Transverse colon (tissue), 4 donors: ENCODE data around the gene IL17RB. TPM values are rescaled to one million over a fixed set of nuclear protein-coding genes. Genes with fewer than 3 reads are reported as not detected.

ENCODE experiments used
- DNase-seq: peaks from one replicate; pipeline ENCODE4 v3.0.0-alpha.2; 2019
- H3K27ac ChIP-seq, 4 donors: fragments of 200-600 bp; sonication (generic); 2 replicates each; pipeline ENCODE4 v1.5.1; 2016 to 2018; ENCODE audit warnings: inconsistent platforms in 4 of 4
- H3K27me3 ChIP-seq: fragments of 200-600 bp; sonication (generic); 2 replicates; pipeline ENCODE4 v1.5.1; 2017; ENCODE audit warnings: inconsistent platforms
- H3K36me3 ChIP-seq, 4 donors: fragments of 200-600 bp; sonication (generic); 2 replicates each; pipeline ENCODE4 v1.5.1; 2017 to 2019; ENCODE audit warnings: inconsistent platforms in 4 of 4
- H3K4me1 ChIP-seq, 4 donors: fragments of 200-600 bp; sonication (generic); 2 replicates each; pipeline ENCODE4 v1.5.1; 2017 to 2020; ENCODE audit warnings: inconsistent platforms in 4 of 4
- H3K4me3 ChIP-seq, 4 donors: fragments of 200-600 bp; sonication (generic); 1 replicate in 1 of 4; 2 replicates in 3 of 4; pipeline versions ENCODE4 v1.5.1 to v1.6.1; 2017 to 2019; ENCODE audit warnings: inconsistent platforms in 4 of 4
- H3K9me3 ChIP-seq, 2 donors: fragments of 200-600 bp; sonication (generic); 2 replicates each; pipeline ENCODE4 v1.5.1; 2017 to 2019; ENCODE audit warnings: inconsistent platforms in 2 of 2
- EP300 ChIP-seq: sonication (generic); formaldehyde crosslinking; IDR thresholded peaks from one replicate; pipeline ENCODE4 v1.6.1; 2017; ENCODE audit warnings: antibody characterized with exemption, low read depth
- POLR2A ChIP-seq: fragments of 450-650 bp; IDR thresholded peaks from one replicate; pipeline ENCODE4 v1.6.1; 2016; ENCODE audit warnings: antibody characterized with exemption, mild to moderate bottlenecking, moderate library complexity
- POLR2AphosphoS5 ChIP-seq, 3 donors: sonication (generic); formaldehyde crosslinking; IDR thresholded peaks; one replicate each; pipeline ENCODE4 v1.6.1; 2016; ENCODE audit warnings: antibody characterized with exemption in 3 of 3
- WGBS, 2 donors: methylation state at CpG; one replicate each; pipeline ENCODE4 v1.1.5; 2018; ENCODE audit warnings: low coverage in 1 of 2; 5-methylcytosine and 5-hydroxymethylcytosine counted together
- in situ Hi-C, 4 donors: fragments of 200-750 bp; cut with MboI; loops; one replicate each; pipeline versions ENCODE4 v1.15.0 to v1.15.1; 2017; ENCODE audit warnings: low sequenced_read_pairs in 3 of 4, low pct_ligation_motif_present in 1 of 4, low pct_unique_long_range_greater_than_20kb in 1 of 4
- intact Hi-C: fragments of 100-400 bp; cut with DNase I; formaldehyde crosslinking; loops from one replicate; pipeline ENCODE4 v1.15.1; 2023; ENCODE audit warnings: low total_unique reads
- total RNA-seq, 4 donors: library from RNA; depleted of rRNA; stranded (reverse); fragments of >200 nt; gene quantifications; one replicate each; pipeline ENCODE4 v1.1.0, GENCODE V29; 2016
- TF ChIP-seq, protein P1 (sequence below), 5 experiments: fragments of 200-600 bp in 3 of 5; fragments of 450-650 bp in 2 of 5; sonication (generic) in 3 of 5; IDR thresholded peaks; 1 replicate in 2 of 5; 2 replicates in 3 of 5; pipeline ENCODE4 v1.5.1; 2016 to 2017; ENCODE audit warnings: antibody characterized with exemption in 5 of 5, inconsistent platforms in 3 of 5, mild to moderate bottlenecking in 2 of 5, moderate library complexity in 1 of 5

IL17RB gene
- total RNA-seq, 4 donors from 2014 or later = 26.0 to 36.5 (median 32.8) TPM; not detected in 1

DNA sequence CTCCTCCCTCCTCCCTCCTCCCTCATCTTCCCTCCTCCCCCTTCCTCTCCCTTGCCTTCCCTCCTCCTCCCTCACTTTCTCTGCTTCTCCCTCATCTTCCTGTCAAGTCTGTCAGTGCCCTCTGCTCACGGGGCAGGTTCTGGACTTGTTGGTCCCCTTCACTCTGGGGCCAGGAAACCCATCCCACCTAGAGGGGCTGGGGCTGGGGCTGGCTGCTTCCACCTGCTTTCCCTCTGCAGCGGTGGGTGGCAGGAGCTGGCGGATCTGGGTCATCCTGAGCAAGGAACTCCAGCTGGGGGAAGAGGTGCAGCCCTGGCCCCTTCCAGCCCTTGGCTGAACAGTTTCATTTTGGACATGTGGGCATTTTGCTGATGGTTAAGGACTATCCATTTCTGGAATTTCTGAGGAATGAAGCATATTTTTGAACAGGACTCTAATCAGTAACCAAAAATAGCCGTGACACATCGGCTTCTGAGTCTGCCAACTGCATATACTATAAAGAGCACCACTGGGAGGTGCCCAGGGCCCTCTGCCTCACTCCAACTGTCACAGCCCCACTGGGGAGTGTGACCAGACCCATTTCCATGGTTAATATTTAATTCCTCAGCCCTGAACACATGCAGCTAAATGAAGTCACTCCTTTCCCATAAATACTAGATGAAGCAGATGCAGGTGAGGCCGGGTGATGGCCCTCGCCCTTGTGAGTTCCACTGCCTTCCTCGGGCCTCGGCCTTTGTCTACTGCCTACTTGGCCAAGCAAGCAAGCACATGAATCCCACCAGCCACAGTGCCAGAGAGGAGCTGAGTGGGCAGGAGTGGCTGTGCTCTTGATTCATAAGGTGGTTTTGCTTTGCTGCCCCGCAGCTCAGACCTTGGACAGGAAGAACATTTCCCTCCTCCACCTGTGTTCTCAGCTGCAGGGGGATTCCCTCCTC, 39.9 kb upstream of the IL17RB start:
- in situ Hi-C loops (no loop called here), intact Hi-C loops (no loop called here)
- Histone ChIP-seq H3K9me3 (no peaks in the 10 kb centered on the region), H3K4me1 (peaks cover 0 to 14% (median 12%) of the 10 kb centered on the region in 4 donors), H3K27ac (peak overlapping the region in 3 of 4 donors; percentile 19 to 65 (median 42)), H3K27me3 (no peaks in the 10 kb centered on the region), H3K36me3 (no peaks in the 10 kb centered on the region), H3K4me3 (no peak overlapping the region)
- TF ChIP-seq POLR2AphosphoS5 (IDR thresholded peaks at IDR 0.05) (peak in 1 of 3 donors; percentile 27), EP300 (no peak), POLR2A (peak; percentile 22)
- TF ChIP-seq, protein P1, sequence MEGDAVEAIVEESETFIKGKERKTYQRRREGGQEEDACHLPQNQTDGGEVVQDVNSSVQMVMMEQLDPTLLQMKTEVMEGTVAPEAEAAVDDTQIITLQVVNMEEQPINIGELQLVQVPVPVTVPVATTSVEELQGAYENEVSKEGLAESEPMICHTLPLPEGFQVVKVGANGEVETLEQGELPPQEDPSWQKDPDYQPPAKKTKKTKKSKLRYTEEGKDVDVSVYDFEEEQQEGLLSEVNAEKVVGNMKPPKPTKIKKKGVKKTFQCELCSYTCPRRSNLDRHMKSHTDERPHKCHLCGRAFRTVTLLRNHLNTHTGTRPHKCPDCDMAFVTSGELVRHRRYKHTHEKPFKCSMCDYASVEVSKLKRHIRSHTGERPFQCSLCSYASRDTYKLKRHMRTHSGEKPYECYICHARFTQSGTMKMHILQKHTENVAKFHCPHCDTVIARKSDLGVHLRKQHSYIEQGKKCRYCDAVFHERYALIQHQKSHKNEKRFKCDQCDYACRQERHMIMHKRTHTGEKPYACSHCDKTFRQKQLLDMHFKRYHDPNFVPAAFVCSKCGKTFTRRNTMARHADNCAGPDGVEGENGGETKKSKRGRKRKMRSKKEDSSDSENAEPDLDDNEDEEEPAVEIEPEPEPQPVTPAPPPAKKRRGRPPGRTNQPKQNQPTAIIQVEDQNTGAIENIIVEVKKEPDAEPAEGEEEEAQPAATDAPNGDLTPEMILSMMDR (IDR thresholded peaks at IDR 0.05) = no peak
- WGBS, 2 donors = 43 to 63% methylated on average over 4 to 10 of the region's 10 CpGs
- peak; percentile 65 for DNase-seq

DNA sequence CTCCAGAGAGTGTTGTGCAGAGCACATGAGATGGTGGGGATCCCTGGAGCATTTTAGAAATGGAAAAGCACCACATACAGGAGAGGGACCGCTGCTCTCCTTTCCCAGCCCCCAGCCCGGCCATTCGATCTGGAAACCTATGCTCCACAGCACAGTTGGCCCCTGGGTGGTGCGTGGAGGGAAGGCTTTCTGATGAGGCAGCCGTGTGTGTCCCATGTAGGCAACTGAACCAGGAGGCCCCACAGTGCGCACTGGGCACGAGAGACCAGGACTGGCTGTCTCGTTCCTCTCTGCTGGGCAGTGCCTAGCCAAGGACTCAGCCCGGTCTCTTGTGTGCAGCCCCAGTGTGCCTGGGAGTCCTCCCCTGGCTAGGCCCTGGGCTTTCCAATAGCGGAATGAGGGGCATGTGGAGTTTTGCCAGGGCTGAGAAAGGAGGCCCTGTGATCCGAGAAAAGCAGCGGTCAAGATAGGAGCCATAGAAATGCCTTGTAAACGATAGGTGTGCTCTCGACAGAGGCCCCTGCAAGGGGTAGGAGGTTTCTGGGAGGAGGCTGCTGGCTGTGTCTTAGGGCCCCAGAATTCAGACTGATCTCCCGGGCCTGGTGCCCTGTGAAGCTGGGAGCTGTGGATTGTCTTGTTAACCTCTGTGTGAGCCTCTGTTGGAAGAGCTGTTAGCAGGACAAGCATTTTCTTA, 39.1 kb upstream of the IL17RB start:
- H3K27ac ChIP-seq = peak overlapping the region in 3 of 4 donors; percentile 13 to 65 (median 19)
- H3K27me3 ChIP-seq = no peaks in the 10 kb centered on the region
- 78% methylated on average over 15 of the region's 15 CpGs; no CpG with 5 or more reads in 1 of the 2 donors for WGBS, 2 donors
- TF ChIP-seq POLR2AphosphoS5 (IDR thresholded peaks at IDR 0.05) (no peak), POLR2A (no peak), EP300 (no peak)
- TF ChIP-seq, protein P1 (IDR thresholded peaks at IDR 0.05) = no peak
- no peak for DNase-seq
- no peaks in the 10 kb centered on the region for H3K9me3 ChIP-seq
- no peak overlapping the region for H3K4me3 ChIP-seq
- in situ Hi-C loops = no loop called here
- no peaks in the 10 kb centered on the region for H3K36me3 ChIP-seq
- intact Hi-C loops = no loop called here
- H3K4me1 ChIP-seq = peaks cover 0 to 14% (median 12%) of the 10 kb centered on the region in 4 donors

DNA sequence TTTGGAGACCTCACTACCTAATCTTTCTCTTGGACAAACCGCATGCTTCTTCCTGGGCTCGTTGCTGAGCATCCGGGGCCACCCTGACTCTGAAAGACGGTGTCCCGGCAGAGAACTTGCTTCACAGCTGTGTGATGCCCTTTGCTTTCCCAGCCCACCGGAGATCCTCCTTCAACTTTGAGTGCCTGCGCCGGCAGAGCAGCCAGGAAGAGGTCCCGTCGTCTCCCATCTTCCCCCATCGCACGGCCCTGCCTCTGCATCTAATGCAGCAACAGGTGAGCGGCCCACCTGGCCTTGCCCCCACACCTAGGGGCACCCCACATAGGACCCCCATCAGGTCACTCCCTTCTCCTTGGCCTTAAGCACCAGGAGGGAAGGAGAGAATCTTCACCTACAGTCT, 37.9 kb upstream of the IL17RB start:
- in situ Hi-C loops (no loop called here), intact Hi-C loops (no loop called here)
- WGBS, 2 donors = 87 to 95% methylated on average over 3 to 13 of the region's 13 CpGs
- Histone ChIP-seq H3K27me3 (no peaks in the 10 kb centered on the region), H3K36me3 (no peaks in the 10 kb centered on the region), H3K4me3 (no peak overlapping the region), H3K9me3 (no peaks in the 10 kb centered on the region), H3K4me1 (peaks cover 0 to 14% (median 12%) of the 10 kb centered on the region in 4 donors), H3K27ac (no peak overlapping the region)
- DNase-seq = no peak
- TF ChIP-seq EP300 = no peak
- no peak for TF ChIP-seq POLR2AphosphoS5 (IDR thresholded peaks at IDR 0.05)
- TF ChIP-seq POLR2A = no peak
- TF ChIP-seq, protein P1 (IDR thresholded peaks at IDR 0.05) = no peak

DNA sequence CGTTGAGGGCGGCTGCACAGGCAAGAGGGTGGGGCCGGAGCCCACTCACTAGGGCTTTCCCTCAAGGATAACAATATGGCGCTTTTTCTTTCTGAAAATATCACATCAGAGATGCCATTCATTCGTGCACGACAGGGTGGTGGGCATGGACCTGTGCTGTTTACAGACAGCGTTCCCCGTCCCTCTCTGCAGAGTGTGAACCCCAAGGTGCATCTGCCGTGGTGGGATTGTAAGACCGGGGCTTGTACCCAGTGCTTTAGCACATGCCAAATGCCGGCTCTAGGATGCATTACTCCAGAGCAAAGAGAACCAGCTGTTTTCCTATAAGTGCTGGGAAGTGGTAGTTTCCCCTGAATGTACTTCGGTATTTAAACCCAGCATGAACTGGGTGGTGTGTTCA, 37.1 kb upstream of the IL17RB start:
- TF ChIP-seq POLR2AphosphoS5 (IDR thresholded peaks at IDR 0.05) (no peak), POLR2A (no peak), EP300 (no peak)
- TF ChIP-seq, protein P1 (IDR thresholded peaks at IDR 0.05) = no peak
- Histone ChIP-seq H3K27me3 (no peaks in the 10 kb centered on the region), H3K4me3 (no peak overlapping the region), H3K4me1 (peaks cover 0 to 14% (median 12%) of the 10 kb centered on the region in 4 donors), H3K27ac (no peak overlapping the region), H3K36me3 (no peaks in the 10 kb centered on the region), H3K9me3 (no peaks in the 10 kb centered on the region)
- intact Hi-C loops = no loop called here
- in situ Hi-C loops = no loop called here
- no peak for DNase-seq
- WGBS, 2 donors = 92 to 100% methylated on average over 1 to 12 of the region's 12 CpGs
